ENCODE measurements around the gene GAS7. TPM values are rescaled to one million over a fixed set of nuclear protein-coding genes. Genes with fewer than 3 reads are reported as not detected.

GAS7 gene
- total RNA-seq, 1 donor from 2014 or later = 39.8 TPM

DNA sequence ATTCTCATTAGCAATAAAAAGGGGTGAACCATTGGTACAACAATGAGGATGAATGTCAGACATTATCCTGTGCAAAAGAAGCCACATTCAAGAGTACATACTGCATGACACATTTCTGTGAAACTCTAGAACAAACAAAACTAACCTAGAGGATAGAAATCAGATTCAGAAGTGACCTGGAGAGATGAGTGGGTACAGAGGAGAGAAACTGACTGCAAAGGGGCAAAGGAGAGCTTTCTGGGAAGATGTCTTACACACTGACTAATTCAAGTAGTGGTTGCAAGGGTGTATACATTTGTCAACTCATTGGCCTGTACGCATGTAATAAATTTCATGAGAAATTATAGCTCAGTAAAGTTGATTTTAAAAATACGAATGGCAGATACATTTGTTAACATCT is 115.6 kb downstream of the GAS7 start:
- no peak for DNase-seq
- peaks cover 5% of the 10 kb centered on the region for H3K36me3 Mint-ChIP-seq (ENCODE audit: low read depth)
- POLR2A ChIA-PET = no interaction called here
- H3K27me3 Mint-ChIP-seq = no peaks in the 10 kb centered on the region
- H3K27ac Mint-ChIP-seq = no peak overlapping the region
- H3K4me1 Mint-ChIP-seq = peaks cover 38% of the 10 kb centered on the region
- no peak for ATAC-seq (ENCODE audit: low read depth)
- H3K9me3 Mint-ChIP-seq = peaks cover 8% of the 10 kb centered on the region
- TF ChIP-seq, protein P1, sequence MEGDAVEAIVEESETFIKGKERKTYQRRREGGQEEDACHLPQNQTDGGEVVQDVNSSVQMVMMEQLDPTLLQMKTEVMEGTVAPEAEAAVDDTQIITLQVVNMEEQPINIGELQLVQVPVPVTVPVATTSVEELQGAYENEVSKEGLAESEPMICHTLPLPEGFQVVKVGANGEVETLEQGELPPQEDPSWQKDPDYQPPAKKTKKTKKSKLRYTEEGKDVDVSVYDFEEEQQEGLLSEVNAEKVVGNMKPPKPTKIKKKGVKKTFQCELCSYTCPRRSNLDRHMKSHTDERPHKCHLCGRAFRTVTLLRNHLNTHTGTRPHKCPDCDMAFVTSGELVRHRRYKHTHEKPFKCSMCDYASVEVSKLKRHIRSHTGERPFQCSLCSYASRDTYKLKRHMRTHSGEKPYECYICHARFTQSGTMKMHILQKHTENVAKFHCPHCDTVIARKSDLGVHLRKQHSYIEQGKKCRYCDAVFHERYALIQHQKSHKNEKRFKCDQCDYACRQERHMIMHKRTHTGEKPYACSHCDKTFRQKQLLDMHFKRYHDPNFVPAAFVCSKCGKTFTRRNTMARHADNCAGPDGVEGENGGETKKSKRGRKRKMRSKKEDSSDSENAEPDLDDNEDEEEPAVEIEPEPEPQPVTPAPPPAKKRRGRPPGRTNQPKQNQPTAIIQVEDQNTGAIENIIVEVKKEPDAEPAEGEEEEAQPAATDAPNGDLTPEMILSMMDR (IDR thresholded peaks at IDR 0.05) = no peak
- no peak overlapping the region for H3K4me3 Mint-ChIP-seq
- CTCF ChIA-PET = interaction anchor here (1.0 kb wide), 1 partner anchor 97 kb away, joined by 3 read pairs; no protein-coding TSS in a partner anchor
- intact Hi-C loops (cut with micrococcal nuclease) = no loop called here

DNA sequence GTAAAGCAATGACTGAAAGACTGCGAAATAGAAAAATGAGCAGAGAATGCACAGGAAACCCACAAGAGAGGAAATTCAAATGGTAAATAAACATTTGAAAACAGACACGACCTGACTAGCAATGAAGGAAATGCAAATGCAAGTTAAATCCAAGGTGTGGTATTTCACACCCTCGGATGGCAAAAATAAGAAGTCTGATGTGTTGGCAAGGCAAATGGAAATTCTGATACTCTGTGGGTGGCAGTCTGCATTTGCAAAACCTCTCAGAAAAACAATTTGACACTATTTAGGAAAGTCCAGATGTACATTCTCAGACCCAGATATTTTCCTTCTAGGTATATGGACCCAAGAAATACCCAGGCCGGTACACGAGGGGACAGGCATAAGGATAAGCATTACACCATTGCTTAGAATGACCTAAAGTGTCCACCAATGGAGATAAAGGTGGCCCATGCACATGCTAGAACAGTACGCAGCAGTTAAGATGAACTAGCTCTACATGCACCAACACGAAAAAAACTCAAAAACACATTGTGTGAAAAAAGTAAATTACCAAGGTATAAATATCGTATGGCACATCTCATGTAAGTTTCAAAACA is 116.7 kb downstream of the GAS7 start:
- peaks cover 12% of the 10 kb centered on the region for H3K9me3 Mint-ChIP-seq
- no peak for DNase-seq
- POLR2A ChIA-PET = no interaction called here
- TF ChIP-seq, protein P1 (IDR thresholded peaks at IDR 0.05) = no peak
- no peaks in the 10 kb centered on the region for H3K27me3 Mint-ChIP-seq
- peaks cover 5% of the 10 kb centered on the region for H3K36me3 Mint-ChIP-seq (ENCODE audit: low read depth)
- no peak overlapping the region for H3K27ac Mint-ChIP-seq
- intact Hi-C loops (cut with micrococcal nuclease) = no loop called here
- no peak overlapping the region for H3K4me3 Mint-ChIP-seq
- H3K4me1 Mint-ChIP-seq = peaks cover 28% of the 10 kb centered on the region
- CTCF ChIA-PET = interaction anchor here (1.0 kb wide), 1 partner anchor 96 kb away, joined by 3 read pairs; no protein-coding TSS in a partner anchor
- no peak for ATAC-seq (ENCODE audit: low read depth)

DNA sequence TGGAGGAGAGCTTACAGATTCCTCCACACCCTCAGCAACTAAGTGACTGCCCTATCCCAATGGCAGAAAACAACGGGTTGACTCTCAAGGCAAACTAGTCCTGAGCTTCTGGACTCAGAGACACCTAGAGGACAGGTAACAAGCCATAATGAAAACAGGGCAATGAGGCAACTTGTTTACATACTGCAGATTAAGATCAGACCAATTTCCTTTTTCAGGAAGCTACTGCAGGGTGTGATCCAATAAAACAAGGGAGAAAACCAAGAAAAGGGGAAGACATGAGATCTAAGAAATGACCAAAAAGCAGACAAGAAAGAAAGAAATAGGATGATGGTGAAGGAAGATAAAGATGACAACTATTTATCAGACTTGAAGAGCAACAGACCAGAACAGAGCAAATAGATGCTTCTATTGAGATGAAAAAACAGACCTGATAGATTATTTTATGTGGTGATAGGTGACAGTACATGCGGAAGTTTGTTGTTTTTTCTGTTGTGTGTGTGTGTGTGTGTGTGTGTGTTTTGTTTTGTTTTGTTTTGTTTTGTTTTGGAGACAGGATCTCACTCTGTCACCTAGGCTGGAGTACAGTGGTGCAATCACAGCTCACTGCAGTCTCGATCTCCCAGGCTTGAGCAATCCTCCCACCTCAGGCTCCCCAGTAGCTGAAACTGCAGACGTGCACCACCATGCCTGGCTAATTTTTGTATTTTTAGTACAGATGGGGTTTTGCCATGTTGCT is 120.7 kb downstream of the GAS7 start:
- no peak for ATAC-seq (ENCODE audit: low read depth)
- POLR2A ChIA-PET = interaction anchor here (1.5 kb wide), 1 partner anchor 44 kb away, joined by 3 read pairs; no protein-coding TSS in a partner anchor
- H3K36me3 Mint-ChIP-seq (ENCODE audit: low read depth) = peaks cover under 1% of the 10 kb centered on the region

DNA sequence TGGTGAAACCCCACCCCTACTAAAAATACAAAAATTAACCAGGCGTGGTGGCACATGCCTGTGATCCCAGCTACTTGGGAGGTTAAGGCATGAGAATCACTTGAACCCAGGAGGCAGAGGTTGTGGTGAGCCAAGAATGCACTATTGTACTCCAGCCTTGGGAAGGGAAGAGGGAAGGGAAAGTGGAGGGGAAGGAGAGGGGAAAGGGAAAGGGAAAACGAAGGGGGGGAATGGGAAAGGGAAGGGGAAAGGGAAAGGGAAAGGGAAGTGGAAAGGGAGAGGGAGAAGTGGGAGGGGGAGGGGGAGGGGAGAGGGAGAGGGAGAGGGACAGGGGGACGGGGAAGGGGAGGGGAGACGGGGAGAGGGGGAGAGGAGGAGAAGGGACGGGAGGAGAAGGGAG is 122.5 kb downstream of the GAS7 start:
- Mint-ChIP-seq H3K27me3 (peaks cover 4% of the 10 kb centered on the region), H3K4me3 (no peak overlapping the region), H3K27ac (no peak overlapping the region), H3K36me3 (ENCODE audit: low read depth) (no peaks in the 10 kb centered on the region), H3K4me1 (peaks cover 11% of the 10 kb centered on the region), H3K9me3 (peaks cover 5% of the 10 kb centered on the region)
- no peak for ATAC-seq (ENCODE audit: low read depth)
- intact Hi-C loops (cut with micrococcal nuclease) = no loop called here
- TF ChIP-seq, protein P1 (IDR thresholded peaks at IDR 0.05) = no peak
- POLR2A ChIA-PET = no interaction called here
- DNase-seq = no peak
- CTCF ChIA-PET = no interaction called here

More for the DNA sequence above, 120.7 kb downstream of the GAS7 start:
- CTCF ChIA-PET = no interaction called here
- H3K27ac Mint-ChIP-seq = no peak overlapping the region
- intact Hi-C loops (cut with micrococcal nuclease) = no loop called here
- H3K9me3 Mint-ChIP-seq = peaks cover 7% of the 10 kb centered on the region
- H3K4me1 Mint-ChIP-seq = peaks cover 17% of the 10 kb centered on the region
- DNase-seq = no peak
- TF ChIP-seq, protein P1 (IDR thresholded peaks at IDR 0.05) = no peak
- no peaks in the 10 kb centered on the region for H3K27me3 Mint-ChIP-seq
- H3K4me3 Mint-ChIP-seq = no peak overlapping the region

DNA sequence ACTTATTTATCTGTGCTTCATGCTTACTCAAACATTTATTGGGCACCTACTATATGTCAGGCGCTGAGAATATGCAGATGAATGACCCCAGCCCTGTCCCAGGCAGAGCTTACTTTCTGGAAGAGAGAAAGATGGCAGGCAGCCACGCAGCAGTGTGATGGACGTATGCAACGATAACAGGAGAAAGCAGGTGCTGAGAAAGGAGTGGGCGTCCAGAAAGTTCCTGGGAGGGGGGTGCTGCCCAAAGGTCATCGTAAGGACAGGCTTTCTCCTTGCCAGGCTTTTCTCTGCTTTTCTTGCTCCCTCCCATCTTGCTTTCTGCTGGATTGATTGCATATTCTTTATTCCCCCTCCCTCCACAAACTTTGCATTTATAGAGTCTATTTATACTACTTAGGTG is 124.5 kb downstream of the GAS7 start:
- H3K27ac Mint-ChIP-seq = no peak overlapping the region
- no peak overlapping the region for H3K4me3 Mint-ChIP-seq
- peaks cover 5% of the 10 kb centered on the region for H3K9me3 Mint-ChIP-seq
- POLR2A ChIA-PET = interaction anchor here (0.7 kb wide), 1 partner anchor 23 kb away, joined by 4 read pairs; no protein-coding TSS in a partner anchor
- TF ChIP-seq, protein P1 (IDR thresholded peaks at IDR 0.05) = no peak
- no peak for DNase-seq
- CTCF ChIA-PET = no interaction called here
- intact Hi-C loops (cut with micrococcal nuclease) = loop anchor here (2.0 kb wide), 1 partner anchor 13 kb away; no protein-coding TSS in a partner anchor
- peaks cover 2% of the 10 kb centered on the region for H3K4me1 Mint-ChIP-seq
- H3K36me3 Mint-ChIP-seq (ENCODE audit: low read depth) = no peaks in the 10 kb centered on the region
- peaks cover 4% of the 10 kb centered on the region for H3K27me3 Mint-ChIP-seq
- ATAC-seq (ENCODE audit: low read depth) = no peak
